Stimulated activated CD8-positive, alpha-beta memory T cell treated with anti-CD3 and anti-CD28 coated beads, Interleukin-15, amount 100 ng/mL, for 24 hours (primary cell): Measurements from ENCODE around the gene ACSS3.
"Not testable (repeated sequence)": the region's sequence is repeated elsewhere in the genome, so short reads cannot be mapped to it uniquely, and the experiment has no call there.

ENCODE experiments used
- DNase-seq: peaks from one replicate; pipeline ENCODE4 v3.0.0-alpha.2; 2020; ENCODE audit warnings: low read depth

ACSS3 gene

DNA sequence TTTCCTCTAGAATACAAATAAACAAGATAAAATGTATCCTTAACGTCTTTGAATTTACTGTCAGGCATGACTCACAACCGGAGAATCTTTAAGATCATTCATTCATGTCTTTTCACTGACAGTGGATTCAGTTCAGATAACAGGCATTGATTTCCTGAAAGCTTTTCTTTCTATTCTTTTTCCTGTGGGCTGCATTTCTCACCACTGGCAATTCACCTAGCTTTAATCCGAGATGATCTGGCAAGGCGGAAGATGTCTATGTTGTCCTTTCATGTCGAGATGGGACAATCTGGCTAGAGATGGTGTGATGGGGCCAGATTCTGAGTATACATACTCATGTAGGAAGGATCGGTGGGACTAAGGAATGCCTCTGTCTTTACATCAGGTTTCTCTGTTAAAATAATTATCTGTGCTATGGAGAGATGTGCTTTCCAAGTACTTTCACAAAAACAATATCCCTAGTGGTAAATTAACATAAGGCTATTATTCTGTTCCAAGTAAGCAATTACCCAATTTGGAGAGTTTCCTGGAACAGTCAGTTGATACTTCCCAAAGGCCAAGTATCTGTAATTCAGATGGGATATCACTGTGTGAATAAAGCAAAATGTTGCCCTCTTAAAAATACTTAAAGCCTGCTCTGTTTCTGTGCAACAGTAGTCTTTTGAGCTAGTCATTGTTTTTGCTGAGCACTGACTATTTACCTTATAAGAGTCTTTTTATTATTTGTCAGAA is 17.8 kb downstream of the ACSS3 start:
- no peak for DNase-seq

DNA sequence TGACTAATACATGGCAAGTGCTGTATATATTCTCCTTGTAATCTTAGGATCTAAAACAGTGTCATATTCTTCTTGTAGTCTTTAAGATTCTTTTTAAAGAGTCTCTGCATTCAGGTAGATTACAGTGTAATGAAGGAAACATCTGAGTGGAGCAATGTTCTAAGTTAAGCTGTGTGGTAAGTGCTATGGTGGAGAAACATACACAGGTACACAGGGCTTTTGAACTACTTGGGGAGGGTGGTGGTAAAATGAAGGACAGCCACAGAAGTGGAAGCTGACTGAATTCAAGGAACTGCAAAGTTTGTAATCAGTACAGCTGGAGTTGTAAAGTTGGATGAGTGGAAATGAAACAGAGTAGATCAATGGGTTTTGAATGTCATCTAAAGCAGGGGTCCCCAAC is 27.8 kb downstream of the ACSS3 start:
- no peak for DNase-seq

DNA sequence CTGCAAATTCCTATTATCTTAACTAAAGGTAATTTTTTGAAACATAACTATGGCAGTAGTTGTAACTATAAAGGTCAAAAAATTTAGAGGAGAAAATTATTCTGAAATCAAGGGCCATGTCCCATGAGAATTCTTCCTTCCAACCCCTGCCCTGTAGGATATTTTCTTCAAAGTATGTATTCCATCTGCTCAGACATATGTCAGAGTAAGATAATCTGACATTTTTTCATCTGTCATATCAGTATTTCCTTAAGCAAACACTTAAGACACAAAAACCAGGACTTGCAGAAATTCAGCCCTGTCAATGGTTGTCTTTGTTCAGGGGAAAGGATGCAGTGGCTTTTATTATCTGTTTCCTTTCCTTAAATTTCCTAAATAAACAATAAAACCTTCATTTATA is 36.3 kb downstream of the ACSS3 start:
- DNase-seq: no peak

DNA sequence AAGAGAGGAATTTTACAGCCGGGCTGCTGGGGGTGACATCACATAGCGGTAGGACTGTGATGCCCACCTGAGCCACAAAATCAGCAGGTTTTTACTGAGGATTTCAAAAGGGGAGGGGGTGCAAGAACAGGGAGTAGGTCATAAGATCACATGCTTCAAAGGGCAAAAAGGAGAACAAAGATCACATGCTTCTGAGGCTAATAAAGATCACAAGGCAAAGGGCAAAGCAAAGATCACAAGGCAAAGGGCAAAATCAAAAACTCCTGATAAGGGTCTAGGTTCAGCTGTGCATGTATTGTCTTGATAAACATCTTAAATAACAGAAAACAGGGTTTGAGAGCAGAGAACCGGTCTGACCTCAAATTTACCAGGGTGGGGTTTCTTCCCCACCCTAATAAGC is 41.2 kb downstream of the ACSS3 start:
- not testable (repeated sequence) for DNase-seq

DNA sequence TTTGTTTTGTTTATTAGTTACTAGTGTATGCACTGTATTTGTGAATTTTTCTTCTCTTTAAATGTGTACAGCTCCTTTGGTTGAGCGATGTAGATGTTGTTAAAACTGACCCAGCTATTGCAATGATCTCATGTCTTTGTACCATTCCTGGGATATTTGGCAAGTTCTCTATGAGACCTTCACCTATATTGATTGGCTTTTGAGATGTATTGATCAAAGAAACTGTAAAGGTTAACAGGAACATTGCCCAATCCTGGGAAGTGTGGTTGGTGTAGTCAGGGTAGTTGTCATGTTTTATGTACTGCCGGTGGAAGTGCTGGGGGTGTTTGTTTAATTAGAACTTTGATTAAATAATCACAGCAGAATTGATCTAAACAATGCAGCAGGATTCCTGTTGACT is 43.1 kb downstream of the ACSS3 start:
- DNase-seq: no peak

DNA sequence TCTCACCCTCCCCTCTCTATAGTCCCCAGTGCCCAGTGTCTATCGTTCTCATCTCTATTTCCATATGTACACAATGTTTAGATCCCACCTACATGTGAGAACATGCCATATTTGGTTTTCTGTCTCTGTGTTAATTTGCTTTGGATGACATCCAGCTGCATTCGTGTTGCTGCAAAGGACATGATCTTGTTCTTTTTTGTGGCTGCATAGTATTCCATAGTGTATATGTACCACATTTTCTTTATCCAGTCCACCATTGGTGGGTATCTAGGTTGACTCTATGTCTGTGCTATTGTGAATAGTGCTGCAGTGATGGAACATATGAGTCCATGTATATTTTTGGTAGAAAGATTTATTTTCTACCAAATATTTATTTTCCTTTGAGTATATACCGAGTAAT is 45.7 kb downstream of the ACSS3 start:
- no peak for DNase-seq

DNA sequence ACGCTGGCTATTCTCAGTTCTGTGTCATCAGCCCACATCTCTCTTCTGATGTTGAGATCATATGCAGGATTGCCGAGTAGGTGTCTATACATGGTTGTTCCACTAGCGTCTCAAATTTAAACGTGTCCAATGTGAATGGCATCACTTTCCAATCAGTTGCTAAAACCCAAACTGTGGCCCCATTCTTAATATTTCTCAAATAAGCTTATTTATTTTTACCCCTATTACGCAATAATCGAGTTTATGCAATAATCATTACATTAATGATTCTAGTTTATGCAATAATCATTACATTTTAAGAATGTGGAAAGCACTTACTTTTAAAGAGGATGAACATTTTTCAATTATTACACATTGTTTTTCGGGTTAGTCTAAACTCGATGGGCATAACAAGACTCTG is 47.8 kb downstream of the ACSS3 start:
- no peak for DNase-seq

DNA sequence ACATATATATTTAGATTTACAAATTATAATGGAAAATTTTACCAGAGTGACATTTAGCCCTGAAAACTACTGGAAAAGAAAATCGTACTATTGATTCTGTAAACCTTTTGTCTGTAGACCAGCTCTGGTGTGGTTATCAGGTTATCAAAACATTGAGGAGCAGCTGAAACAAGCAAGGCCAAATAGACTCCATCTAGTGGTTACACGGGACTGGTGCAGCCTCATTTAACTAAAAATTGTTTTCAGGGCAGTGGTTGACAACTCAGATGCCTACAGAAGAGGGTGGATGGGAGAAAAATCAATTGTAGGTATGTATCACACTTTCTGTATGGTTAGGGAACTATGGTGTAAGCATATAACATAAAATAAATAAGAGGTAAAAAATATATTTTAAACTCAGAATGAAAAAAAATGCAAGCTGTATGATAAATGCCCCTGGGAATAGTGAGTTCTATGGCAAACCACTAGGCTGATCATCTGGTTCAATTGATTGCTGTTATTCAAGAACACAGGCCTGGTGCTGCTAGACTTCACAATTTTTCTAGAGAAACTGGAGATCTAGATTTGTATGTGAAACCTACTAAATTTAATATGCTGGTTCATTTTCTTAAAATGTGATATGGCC is 51.2 kb downstream of the ACSS3 start:
- DNase-seq: no peak

DNA sequence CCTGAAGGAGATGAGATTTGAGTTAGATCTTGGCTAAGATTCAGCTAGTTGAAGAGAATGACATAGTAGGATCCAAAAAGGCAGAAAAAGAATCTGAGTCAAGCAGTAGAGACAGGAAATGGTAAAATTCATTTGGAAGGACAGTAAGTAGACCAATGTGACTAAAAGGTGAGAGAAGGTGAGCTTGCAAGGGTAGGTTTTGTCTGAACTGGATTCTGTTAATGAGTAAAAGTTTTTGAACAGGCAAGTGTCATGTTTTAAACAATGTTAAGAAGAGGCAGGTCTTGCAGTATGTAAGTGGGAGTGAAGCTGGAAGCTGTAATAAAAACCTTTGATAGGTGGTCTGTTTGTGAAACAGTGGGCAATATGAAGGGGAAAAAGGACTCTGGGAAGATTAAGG is 58.6 kb downstream of the ACSS3 start:
- DNase-seq: no peak

DNA sequence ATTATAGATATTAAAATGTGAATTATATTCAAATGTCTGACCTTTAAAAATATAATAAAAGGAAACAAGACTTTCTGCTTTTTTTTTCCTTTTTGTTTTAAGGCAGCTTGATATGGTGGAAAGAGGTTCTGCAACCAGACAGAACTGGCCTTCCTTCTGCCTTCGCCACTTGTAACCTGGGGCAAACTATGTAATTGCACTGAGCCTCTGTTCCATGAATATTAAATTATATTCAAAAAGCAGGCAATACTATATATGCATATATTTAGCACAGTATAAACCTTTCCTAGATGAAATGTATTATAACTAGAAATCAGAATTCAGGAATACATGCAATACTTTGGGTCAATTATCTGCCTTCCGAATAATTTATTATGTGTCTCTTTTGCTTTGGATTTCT is 59.9 kb downstream of the ACSS3 start:
- DNase-seq: no peak

DNA sequence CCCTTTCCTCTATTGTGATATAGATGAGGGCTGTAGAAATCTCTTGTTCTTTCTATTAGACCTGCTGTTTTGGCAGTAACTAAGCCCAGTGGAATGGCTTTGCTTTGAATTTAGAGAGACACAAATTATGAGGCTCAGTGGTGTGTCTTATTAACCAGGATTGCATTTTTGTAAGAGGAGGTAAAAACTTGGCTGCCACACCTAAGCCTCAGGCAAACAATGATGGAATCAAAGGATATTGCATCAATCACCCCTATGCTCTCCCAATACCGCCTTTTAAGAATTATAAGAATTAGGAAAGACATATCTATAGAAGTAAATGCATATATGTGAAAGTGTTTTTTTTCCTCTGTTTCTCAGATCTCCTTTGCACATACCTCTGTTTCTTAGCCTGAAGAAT is 63.3 kb downstream of the ACSS3 start:
- DNase-seq: no peak

DNA sequence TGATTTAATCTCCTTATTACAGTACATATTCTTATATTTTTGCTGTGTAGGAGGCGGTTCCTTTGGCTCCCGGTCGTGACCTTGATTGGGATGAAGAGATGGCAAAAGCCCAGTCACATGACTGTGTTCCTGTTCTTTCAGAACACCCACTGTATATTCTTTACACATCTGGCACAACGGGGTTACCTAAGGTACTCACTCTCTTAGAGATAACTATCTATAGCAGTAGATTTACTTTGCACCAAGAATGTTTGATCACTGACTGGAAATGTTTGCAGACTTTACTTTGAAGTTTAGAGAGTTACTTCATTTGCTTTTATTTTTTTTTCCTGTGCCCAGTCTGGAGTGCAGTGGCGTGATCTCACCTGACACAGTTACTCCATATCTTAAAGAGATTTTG is 65.2 kb downstream of the ACSS3 start:
- no peak for DNase-seq

DNA sequence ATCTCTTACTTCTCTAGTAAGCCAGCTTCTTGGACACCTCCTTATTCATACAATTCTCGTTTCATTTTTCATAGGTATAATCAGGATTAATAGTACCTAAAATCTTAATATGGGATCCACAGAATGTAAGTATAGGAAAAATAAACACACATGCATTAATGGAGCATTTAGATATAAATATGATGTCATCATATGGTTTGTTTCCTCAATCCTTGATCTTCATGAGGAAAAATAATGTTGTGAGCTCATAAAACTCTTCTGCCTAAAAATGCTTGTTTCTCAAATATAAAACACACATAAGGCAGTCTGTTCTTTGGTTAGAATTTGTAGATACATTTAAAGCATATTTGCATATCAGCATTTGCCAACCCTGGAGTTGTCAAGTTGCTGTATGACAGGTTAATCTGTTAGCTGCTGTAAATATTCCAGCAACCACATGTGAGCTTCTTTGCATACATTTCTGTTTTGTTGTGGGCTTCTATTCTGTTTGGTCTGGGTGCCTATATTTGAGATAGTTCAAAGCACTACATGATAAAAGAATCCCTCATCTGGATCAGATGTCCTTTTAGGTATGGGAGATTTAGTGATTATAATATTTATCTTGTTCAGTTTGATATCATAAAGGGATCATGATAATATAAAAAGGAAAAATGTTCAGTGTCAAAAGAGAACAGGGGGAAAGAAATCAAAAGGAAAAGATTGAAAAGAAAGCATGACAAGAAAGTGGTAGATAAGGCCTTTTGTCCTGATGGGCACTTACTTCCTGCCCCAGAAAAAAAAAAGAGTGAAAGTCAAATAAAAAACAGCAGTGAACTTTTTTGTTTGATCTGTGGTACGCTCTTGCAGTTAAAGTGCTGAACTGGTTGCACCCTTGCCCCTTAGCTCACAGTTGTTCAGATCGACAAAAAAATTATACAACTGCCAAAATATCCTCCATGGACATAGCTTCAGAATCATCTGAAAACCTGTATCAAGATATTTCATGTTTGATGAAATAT is 68.6 kb downstream of the ACSS3 start:
- DNase-seq: no peak

DNA sequence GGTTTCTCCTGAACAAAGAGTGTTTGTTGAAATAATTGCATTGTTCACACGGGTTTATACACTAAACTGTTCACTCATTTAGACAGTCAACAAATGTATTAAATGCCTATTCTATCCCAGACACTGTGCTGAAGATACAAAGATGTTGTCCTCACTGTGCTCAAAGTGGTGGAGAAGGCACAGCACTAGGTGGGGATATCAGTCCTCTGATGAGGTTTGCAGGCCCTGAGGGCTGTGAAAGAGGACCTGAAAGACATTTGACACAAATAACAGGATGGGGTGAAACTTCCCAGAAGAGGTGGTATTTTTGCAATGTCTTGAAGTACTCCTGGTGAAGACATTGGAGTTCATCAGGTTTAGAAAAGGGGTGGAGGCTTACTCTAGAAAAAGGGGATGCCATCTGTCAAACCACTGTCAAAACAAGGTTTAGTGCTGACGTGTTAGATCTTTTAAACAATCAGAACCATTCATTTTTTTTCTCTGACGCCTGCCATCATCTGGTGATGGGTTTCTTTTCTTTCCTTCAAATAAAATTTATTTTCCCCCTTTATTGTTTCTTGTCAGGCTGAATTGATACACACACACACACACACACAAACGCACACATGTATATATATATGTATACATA is 69.5 kb downstream of the ACSS3 start:
- no peak for DNase-seq

DNA sequence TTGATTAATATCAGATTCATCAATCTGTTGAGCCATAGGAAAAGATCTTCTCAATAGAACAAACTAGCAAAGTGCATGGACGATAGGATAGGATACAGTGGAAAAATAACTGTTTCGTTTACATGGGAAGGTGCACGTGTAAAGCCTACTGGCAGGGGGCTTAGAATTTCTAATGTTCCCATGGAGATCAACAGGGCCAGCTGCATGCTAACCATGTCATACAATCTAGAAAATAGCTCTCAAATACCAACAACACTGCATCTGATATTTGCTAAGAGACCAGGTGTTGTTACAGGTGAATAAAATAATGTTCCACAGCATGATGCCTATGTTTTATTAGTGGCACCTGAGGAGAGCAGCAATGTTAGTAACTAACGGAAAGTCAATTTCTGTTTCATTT is 72.5 kb downstream of the ACSS3 start:
- no peak for DNase-seq

DNA sequence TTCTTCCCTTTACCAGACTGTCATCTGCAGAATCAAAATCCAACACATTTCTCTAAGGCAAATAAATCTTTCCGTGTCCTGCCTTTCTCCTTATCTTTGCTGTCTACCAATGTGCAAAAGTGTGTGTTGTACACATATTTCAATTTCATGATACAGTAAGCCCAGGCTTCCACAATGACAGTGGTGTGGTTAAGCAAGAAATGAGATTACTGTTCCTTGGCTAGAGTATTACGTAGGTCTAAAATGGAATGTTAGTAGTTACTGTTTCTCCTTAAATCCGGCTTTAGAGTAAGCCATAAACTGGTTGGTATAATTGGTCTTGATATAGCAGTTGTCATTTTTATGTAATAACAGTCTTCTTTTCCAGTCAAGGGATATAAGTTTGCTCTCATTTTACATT is 82.0 kb downstream of the ACSS3 start:
- no peak for DNase-seq

DNA sequence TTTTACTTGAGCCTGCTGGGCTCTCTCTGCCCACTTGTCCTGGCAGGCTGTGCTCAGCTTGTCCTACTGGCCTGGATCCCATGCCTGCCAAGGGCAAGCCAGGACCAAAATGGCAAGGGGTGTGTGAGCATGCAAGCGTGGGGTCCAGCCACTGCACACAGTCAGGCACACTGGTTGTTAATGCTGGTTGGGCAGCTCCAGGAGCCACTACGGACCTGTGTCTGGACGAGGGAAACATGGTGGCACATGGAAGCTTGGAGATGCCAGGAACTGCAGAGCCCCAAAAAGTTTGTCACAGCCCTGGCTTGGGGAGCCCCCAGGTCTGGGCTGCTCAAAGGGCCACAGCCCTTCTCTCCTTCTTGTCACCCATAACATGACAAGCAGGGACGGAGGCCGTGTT is 83.8 kb downstream of the ACSS3 start:
- DNase-seq: no peak

DNA sequence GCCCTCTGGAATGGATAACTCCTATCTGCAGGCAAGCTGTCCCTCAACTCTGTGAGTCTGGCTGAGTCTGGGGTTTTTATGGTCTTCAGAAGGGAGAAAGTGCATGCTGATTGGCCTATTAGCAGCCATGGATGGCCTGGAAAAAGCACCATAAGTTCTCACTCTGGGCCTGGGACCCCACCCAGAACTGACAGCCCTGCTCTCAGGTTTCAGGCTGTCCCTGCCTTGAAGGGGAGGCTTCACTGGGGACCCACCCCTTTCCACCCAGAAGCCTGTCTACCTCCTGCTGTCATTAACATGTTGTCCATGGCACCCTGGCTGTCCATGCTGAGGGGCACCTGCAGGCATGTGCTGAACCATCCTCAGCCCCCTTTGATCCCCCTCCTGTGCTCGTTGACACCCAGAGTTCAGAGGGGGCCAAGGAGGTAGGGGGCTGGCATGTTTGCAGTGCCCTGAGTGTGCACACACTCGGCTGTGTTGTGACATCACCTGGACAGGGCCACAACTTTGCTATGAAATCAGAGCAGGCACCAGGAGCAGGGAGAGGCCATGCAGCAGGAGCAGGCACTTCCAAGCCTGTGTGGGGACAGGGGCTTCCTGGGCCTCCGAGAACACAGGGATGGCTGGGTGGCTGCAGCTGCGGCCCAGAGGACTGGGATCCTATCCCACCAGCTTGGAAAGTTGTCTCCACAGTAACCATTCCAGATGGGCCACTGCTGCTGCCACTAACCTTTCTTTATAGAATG is 84.7 kb downstream of the ACSS3 start:
- DNase-seq: no peak

DNA sequence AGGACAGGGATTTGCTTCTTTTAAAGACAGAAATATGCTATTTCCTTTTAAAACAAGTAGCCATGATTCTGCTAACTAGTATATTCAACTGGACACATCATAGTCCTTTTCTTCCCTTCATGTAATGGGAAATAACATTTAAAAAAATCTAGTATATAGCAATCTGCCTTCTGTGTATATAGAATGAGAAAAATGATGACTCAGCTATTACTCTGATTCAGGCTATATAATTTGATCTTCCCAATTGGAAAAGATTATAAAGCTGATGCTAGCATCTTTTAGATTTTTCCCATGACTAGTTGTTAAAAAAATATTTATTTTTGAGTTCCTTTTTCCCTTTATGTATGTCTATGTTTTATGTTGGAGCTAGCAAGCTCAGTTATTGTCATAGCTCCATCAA is 86.9 kb downstream of the ACSS3 start:
- no peak for DNase-seq

DNA sequence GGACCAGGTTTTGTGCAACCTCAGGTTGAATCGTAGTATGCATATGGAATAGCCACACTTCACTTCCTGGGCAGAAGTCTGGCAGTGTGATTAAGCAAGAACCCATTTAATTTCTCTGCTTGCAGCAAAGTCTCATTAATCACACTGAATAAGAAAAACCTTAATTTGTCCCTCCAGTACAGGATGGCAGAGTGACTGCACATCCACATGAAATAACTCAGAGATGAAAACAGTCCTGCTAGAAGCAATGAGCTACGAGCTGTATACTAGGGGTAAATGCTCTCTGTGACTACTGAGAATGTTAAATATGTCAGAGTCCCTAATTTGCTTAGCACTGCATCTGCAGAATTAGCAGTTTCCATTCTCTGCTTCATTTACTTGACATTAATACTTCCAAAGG is 88.9 kb downstream of the ACSS3 start:
- no peak for DNase-seq

DNA sequence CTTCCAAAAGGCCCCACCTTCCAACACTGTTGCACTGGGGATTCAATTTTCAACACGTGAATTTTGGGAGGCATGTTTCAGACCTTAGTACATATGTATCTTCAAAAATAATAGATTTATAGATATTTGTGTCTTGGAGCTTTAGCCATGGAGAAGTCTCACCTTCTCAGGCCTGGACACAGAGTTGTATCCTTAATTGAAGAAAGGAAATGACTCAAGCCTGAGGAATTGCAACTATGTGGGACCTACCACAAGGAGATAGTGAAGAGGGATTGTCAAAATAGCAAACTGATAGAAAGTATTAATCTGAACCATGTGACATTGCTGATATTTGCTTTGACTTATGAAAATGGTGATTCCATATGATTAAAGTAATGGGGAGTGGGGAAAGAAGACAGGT is 89.8 kb downstream of the ACSS3 start:
- no peak for DNase-seq

DNA sequence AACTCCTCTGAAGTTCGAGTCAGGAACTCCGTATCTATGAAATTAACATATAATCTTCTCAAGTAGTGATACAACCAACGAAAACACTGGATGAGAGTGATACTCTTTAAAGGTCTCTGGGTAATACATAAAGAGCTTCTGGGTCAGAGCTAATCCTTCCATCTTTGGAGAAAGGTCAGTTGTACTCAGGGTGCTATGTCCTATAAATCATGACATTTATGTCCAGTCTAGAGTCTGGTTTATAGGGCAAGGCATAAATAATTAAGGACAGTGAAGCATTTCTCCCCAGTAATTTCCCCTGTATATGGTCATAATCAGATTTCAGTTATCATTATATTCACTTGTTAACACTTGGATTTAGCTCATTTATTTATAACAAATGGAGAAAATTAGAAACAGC is 90.6 kb downstream of the ACSS3 start:
- no peak for DNase-seq
